GM12891 (cell line): ENCODE measurements around the gene ZNF616.

Experiments
- POLR2A ChIP-seq: IDR thresholded peaks from 2 replicates; pipeline ENCODE4 v1.6.1; 2011; ENCODE audit warnings: low read depth, low read length, control low read depth
- POLR2AphosphoS5 ChIP-seq: IDR thresholded peaks from 2 replicates; pipeline ENCODE4 v1.6.1; 2011; ENCODE audit warnings: low read depth, low read length, control low read depth
- POU2F2 ChIP-seq: IDR thresholded peaks from 2 replicates; pipeline ENCODE4 v1.6.1; 2011; ENCODE audit warnings: low read depth, mild to moderate bottlenecking, control low read depth, low read length, moderate library complexity
- SPI1 ChIP-seq: IDR thresholded peaks from 2 replicates; pipeline ENCODE4 v1.6.1; 2011; ENCODE audit warnings: low read depth, low read length, control low read depth
- TAF1 ChIP-seq: IDR thresholded peaks from 2 replicates; pipeline ENCODE4 v1.6.1; 2011; ENCODE audit warnings: low read depth, low read length, control low read depth

GRCh38 chr19:52065399-52065798 is 74.3 kb downstream of the ZNF616 start:
- no peak for TF ChIP-seq POLR2A
- TF ChIP-seq TAF1: no peak
- TF ChIP-seq POLR2AphosphoS5: no peak
- TF ChIP-seq SPI1: no peak
- no peak for TF ChIP-seq POU2F2
